GM19035 (cell line): ENCODE measurements around the gene ARPC5L.
A peak's percentile ranks its signal among the peaks of the same experiment; 100 is the strongest.

Experiments used
- ATAC-seq: cut with Tn5 transposase; IDR thresholded peaks from one replicate; pipeline ENCODE4 v1.9.1; 2021; ENCODE audit not compliant: unreplicated experiment

The ARPC5L gene

DNA sequence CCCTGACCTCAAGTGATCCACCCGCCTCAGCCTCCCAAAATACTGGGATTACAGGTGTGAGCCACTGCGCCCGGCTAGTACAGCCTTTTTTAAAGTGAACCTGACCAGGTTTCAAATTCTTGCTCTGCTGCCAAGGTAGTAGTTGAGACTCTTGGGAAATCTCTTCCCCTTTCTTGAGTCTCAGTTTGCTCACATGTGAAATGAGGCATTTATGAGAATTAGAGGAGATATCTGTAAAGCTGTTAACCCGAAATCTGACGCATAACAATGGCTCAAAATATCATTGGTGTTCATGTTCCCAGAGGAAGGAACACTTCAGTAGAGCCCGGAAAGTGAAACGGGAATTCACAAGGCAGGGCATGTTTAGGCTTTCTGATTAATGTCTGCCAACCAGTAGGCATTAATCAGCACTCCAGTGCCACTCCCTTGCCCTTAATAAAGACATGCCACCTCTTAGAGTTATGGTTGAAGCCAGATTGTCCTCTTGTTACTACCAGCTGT is 1.5 kb downstream of the ARPC5L start:
- ATAC-seq: no peak

DNA sequence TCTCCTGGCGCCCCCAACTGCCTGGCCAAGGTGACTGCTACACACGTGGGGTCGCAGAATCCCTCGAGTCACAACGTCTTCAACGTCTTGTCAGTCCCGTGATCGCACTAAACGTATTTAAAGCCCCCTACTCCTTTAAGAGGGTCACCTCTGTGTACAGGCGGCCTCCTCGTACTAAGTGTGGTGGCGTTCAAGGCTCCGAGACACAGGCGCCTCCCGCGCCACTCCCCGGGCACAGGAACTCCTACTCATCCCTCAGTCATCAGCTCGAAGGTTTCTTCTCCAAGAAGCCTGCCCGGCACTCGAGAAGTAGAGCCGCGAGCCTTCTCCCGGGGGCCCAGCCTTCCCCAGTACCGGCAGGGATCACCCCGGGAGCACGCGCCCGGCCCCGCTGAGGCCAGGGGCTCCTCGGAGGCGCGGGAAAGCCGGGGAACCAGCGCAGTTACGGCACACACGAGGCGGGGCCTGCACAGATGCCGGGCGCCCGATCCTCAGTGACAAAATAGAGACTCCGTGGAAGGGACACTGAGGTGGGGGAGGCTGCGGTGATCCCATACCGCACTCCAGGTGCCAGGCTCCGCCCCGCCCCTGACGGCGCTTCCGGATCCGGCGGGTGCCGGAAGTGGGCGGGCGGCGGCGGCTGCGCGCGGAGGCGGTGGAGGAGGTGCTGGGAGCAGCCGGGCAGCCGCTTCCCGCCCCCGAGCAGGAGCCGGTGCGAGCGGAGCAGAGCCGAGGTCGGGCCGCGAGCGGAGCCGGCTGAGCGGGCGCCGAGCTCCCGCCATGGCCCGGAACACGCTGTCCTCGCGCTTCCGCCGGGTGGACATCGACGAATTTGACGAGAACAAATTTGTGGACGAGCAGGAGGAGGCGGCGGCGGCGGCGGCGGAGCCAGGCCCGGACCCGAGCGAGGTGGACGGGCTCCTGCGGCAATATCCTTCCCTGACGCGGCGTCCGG is 6.9 kb downstream of the ARPC5L start:
- ATAC-seq: peak; percentile 56

DNA sequence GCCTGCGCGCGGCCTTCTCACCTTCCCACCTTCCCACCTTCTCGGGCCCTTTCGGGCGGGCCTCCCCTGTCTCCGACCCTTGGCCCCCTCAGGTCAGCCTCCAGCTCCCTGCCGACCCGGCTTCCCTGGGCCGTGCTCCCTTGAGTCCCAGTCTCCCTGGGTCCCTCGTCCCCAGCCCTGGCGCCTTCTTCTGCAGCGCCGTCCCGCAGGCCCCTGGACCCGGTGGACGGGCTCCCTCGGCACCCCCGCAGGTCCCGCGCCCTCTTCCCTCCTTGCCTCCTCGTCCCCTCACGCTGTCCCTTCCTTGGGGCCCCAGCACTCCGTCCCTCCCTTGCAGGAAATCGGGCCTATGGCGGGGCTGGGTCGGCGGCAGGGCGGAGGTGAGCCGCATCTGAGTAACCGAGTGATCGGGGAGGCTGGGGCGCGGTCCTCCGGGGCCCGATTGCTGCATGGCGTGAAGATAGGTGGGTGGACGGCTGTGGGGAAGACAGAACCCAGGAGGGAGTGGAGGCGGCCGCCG is 7.6 kb downstream of the ARPC5L start:
- peak; percentile 4 for ATAC-seq

DNA sequence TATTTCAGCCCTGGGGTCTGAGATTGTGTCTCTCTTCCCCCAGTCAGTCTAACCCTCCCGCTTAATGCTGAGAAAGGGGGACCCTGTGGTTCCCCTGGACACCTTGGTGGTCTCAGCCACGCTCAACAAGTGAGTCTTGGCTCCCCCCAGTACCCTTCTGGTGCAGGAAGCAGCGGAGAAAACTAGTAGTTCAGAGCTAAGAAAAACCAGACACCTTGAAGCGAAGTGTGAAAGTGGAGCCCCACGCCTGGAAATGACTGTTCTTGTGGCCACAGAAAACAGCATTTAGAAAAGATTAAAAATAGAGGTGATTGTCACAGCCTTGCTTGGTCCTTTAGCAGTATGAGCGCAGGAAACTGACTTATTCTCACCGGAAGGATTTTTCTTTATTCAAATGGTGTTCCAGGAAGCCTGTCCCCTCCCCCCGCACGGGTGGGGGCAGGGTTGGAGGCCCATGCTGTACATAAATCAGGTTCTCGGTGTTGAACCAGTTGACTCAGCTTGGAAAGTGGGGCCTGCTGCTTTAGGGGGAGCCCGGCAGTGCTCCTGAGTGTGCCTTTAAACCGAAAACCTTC is 8.1 kb downstream of the ARPC5L start:
- peak; percentile 44 for ATAC-seq

DNA sequence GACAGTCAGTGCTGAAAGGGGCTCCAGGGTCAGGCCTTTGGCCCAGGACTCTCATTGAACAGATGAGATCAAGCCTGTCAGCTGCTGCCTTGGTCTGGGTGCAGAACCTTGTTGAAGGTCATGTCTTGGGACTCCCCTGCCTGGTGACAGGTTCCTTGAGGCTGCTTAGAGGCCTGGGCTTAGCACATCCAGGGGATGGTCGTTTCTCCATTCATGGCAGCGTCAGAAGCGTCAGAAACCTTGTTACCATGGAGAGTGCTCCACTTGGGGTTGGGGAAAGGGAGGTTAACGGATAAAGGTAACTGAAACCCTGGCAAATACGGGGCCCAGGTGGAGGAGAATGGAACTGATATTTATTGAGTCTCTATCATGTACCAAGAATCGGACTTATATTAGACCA is 8.8 kb downstream of the ARPC5L start:
- ATAC-seq: no peak

DNA sequence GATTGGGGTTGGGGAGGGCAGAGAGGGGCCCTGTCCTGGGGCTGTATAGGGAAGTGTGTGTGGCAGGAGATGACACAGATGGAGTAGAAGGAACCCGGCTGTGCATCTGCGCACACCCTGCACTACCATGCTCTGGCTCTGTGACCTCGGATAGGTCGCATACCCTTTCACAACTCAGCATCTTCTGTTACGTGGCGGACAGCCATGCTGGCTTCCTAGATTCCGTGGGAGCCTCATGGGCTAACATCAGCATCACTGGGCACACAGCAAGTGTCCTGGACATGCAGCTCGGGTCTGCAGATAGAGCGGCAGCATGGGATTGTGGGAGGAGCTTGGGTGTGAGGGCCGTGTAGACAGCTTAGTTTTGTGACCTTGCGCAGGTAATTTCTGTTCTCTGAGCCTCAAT is 9.2 kb downstream of the ARPC5L start:
- no peak for ATAC-seq

DNA sequence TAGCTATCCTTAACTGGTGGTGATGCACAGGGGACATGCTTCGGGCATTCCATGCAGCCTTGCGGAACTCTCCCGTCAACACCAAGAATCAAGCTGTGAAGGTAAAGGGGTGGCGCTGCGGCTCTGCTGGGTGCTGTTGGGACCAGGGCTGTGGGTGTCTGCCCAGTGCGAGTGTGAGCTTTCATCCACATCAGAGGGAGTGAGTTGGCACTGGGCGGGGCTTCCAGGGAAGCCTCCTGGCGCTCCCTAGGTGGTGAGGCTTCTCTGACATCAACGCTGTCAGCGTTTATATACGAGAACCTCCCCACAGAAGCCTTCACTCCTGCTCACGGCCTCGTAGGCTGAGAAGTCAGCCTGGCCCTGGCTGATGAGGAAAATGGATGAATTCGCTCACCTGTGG is 11.7 kb downstream of the ARPC5L start:
- no peak for ATAC-seq

DNA sequence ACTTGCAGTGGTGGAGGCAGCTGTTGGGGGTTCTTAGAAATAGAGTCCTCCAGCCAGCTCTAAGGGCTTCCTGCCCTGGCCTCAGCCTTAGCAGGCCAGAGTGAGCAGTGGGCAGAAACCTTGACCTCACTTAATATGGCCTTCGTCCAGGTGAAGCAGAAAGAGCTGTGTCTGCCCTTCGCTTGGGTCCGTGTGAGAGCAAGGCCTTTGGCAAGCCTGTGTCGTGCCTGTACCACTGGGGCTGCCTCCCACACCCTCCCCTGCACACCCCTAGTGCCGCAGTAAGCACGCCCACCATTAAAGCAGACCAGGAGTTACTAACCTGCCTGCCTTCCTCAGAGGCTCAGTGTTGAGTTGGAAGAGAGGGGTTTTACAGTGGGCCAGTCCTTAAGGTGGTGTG is 13.6 kb downstream of the ARPC5L start:
- no peak for ATAC-seq

DNA sequence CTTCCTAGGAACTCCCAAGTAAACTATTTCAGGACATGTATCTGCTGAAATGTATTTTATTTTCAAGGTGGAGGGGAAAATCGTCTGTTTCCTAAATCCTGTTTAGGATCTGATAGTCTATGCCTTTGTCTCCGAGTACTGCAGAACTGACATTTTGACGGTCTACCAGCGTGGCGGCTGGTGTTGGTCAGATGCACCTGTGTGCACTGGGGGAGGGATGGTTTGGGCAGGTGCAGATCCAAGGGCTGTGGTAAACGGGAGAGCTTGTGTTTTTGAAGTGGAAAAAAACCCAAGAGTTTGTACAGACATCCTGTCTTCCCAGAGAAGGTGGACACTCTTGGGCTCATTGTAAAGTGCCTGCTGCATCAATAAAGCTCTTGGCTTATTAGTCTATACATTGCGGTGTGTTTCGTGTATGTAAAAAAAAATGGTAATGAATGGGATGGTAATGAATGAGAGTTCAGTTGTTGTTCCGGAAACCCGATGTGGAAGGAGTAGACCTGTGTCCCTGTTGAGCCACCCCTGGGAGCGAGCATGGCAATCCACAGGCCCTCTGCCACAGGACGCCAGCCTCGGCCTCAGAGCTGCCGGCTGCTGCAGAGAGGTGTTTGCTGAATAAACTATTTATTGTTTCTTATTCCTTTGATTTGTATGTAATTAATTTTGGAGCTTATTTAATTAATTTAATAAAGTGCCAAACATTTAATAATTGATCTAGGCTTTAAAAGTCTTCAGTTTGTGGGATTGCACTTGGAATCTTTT is 15.3 kb downstream of the ARPC5L start:
- no peak for ATAC-seq

DNA sequence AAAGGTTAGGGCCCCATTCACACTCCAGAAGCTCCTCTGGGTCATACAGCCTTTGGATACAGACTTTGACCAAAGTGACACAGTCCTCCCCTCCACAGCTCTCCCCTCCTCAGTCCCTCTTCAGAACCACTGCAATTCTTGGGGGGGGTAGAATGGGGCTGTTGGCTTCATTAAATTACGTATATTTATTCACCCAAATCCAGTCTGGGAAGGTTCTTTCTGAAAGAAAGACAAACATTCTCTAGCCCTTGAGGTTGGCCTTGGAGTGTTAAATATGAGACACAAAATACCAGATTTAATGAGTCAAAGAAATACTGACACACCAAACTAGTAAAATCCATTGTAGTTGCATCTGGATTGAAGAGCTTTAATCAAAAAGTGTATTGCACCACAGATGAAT is 16.1 kb downstream of the ARPC5L start:
- ATAC-seq: no peak

DNA sequence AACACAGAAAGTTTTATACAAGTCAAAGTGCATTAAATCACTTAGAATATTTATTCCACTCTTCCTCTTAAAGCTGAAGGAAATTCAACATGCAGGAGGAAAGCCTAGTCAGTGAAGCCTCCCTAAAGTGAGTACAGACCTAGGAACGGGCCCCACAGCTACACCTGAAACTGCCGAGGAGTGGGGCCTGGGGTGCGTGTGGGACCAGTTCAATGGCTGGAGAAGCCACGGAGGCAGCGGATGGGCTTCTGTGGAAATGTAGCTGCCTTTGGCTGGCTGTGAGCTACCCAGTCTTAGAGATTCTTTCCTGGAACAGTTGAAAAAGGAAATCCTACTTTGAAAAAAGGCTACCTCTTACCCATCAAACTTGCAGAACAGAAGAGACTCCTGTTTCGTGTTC is 16.6 kb downstream of the ARPC5L start:
- ATAC-seq: no peak

DNA sequence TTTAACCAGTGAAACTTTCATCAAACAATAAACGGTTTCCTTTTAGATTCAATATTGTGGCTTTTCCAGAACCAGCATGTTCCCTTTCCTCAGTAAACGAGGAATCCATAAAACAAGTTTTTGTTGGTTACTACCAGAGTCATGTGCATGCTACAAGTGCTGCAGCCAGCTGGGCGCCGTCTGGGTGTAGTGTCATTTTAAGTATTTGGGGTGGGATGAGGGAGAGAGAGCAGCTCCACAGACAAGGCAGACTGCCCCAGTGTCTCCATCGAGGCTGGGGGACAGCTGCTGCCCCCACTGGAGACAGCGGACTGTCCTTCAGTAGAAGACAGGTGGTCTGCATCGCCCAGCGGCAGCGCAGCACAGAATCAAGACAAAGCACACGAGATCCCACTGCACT is 17.3 kb downstream of the ARPC5L start:
- no peak for ATAC-seq

DNA sequence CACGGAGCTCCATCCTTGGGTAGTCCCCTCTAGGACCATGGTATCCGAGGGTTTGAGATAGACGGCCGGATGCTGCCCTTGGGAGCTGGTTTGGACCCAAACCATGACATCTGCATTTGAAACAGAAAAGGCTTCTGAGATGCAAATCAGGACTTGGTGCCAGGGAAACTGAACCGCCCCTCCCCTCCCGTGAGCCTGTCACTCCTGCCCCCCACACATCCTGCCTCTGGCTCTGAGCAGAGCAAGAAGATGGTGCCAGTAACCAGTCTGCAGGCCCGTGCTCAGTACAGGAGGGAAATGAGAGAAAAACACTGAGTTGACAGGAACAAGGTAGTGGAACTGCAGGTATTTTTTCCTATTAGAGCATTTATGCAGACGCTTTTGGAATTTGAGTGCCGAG is 18.6 kb downstream of the ARPC5L start:
- ATAC-seq: no peak

DNA sequence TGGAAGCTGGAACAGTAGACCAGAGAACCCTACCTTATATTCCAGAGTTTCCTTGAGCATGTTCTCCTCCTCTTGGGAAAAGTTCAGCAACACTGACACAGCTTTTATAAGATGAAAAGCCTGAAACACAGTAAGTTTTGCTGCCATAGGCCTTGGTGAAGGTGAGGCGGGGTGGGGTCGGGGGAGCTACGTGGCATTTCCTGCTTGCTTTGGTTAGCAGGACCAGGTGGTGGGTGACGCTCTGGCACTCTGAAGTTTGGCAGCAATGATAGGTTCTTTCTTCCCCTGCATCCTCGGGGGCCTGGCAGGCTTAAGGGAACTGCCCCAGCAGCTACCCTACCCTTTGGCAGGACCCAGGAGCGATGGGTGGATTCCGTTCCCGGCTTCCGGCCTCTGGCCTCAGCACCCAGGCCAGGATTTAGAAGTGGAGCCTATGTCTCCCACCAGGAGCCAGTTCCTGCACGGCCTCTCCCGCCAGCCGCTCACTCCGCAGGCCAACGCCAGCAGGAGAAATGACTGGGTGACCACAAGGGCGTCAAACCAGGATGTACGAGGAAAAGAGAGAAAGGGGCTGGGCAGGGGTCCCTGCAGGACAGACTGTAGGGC is 19.3 kb downstream of the ARPC5L start:
- ATAC-seq: no peak

DNA sequence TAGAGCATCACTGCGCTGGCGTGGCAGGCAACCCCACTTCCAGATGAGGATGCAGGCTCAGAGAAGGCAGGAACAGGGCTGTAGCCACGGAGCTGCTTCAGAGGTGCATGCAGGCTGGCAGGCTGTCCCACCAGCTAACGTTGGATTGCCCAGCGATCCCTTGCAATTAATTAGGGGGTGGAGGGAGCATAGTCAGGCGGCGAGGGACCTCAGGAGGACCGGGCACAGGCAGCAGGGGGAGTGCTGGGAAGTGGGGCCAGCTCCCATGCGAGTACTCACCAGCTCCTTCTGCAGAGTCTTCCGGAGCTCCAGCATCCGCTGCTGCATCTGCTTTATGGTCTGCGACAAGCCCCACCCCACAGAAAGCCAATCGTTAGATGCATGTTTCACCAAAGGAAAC is 20.3 kb downstream of the ARPC5L start:
- ATAC-seq: no peak

DNA sequence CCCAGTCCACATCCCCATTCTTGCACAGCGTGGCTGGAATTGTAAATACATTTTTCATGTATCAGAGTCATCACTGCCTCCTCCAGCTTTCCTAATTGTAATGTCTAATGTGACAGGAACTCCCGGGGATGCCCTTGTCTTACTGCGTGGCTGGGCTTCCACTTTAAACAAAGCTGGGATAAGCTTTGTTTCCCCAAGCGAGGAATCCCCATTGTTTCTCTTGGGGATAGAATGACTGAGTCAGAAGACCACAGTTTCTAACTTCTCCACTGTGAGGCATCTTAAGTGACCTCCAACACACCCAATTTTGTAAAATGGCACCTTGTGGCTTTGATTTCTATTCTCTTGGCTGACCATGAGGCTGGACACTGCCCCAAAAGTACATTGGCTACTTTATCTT is 22.4 kb downstream of the ARPC5L start:
- ATAC-seq: no peak

DNA sequence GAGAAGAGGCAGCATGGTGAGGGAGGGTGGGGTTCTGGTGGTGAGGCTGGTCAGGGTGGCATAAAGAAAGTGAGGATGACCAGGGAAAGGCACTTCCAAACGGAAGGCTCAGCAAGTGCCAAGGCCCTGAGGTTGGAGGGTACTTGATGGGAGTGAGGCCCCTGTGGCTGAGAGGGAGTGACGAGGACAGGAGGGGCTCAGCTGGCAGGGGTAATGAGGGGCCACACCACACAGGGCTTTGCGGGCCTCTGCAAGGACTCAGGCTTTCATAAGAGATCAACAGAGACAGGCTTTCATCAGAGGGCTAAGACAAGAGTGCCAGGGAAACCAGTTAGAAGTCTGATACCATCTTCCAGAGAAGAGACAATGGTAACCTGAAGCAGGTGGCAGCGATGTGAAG is 23.6 kb downstream of the ARPC5L start:
- ATAC-seq: no peak

DNA sequence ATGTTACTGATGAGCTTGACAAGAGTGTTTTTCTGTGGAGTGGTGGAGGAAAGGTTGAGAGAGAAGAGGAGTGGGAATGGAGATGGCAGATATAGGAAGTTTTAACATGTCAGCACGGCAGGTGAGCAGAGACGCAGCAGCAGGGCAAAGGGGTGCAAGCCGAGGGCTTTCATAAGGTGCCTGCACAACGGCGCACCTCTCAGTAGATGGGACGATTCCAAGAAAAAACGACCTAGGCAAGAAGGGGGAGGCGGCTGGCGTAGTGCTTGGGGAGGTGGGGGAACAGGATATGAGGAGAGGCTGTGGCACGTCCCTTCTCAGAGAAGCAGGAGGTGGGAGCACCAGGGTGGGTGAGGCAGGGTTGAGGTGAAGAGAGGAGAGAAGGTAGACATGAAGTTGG is 24.5 kb downstream of the ARPC5L start:
- ATAC-seq: no peak

DNA sequence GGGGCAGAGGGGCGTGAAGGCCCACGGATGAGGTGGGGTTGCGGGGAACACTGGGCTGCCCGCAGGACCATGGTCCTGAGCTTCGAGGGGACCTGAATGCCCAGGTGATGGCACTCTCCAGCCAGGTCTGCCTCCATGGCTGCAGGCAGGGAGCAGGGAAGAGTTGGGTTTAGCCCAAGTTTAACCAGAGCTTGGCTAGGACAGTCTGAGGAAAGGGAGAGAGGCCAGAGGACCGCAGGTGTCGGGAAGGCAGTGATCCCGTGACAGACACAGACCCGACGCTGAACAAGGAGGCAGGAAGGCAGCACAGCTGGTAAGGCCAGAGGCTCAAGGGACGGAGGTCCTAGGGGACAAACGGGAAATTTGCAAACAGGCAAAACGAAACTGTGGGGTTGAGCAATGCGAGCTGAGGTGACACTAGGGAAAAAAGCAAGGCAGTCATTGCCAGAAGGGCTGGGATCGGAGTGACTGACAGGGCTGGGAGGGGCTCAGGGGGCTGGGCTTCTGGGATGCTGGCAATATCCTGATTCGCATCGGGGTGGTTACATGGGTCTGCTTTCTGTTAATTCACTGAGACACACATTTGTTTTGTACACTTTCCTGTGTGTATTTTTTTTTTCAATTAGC is 25.0 kb downstream of the ARPC5L start:
- ATAC-seq: no peak

DNA sequence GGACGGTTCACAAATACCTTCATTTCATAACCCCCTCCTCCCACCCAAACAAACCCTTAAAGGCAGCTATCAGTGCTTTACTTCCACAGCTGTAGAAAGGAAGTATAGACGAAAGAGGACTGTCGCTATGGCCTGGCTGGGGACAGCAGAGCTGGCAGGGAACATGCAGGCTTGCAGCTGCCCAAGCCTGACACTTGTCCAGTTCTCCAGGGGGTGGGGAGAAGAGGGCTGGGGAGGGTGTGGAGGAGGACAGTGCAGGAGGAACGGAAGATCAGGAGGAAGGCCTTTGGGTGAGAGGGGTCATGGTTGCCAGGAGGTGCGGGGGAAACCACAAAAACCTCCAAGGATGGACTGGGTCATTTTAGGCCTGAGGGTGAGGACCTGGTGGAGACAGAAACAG is 25.9 kb downstream of the ARPC5L start:
- ATAC-seq: no peak

DNA sequence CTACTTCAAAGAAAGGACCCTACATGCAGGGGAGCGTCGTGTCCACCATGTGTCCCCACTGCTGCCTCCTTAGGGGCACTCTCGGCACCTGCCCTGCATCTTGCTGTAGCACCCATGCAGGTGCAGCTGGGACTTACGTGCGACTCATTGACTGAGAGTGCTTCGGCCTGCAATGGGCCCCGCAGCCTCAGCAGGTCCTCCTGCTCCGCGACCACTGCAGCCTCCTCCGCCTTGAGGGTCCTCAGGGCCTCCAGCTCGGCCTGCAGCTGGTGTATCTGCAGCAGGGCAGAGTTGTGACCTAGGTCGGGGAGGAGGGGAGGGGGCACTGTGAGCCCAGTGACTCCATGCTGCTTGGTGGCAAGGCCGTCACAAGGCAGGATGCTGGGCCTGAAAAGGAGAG is 27.1 kb downstream of the ARPC5L start:
- no peak for ATAC-seq
